ENCODE results near the gene PKD1L1. TPM values are rescaled to one million over a fixed set of nuclear protein-coding genes. Genes with fewer than 3 reads are reported as not detected.
"Not testable (repeated sequence)": the region's sequence is repeated elsewhere in the genome, so short reads cannot be mapped to it uniquely, and the experiment has no call there.

The PKD1L1 gene
- total RNA-seq, 3 donors from 2014 or later = 0.08 to 0.29 (median 0.18) TPM

- no peak for ATAC-seq
- H3K36me3 Mint-ChIP-seq (ENCODE audit: insufficient read depth) = no peaks in the 10 kb centered on the region
Observed at GRCh38 chr7:47755248-47755647, 193.0 kb downstream of the PKD1L1 start.

GRCh38 chr7:47751724-47752123 is 196.5 kb downstream of the PKD1L1 start:
- H3K27me3 Mint-ChIP-seq (ENCODE audit: low read depth); ATAC-seq; H3K9me3 Mint-ChIP-seq; H3K4me3 Mint-ChIP-seq; H3K36me3 Mint-ChIP-seq (ENCODE audit: insufficient read depth); H3K4me1 Mint-ChIP-seq (ENCODE audit: low read depth); DNase-seq: not testable (repeated sequence)

More at GRCh38 chr7:47755248-47755647, 193.0 kb downstream of the PKD1L1 start:
- DNase-seq = no peak
- Mint-ChIP-seq H3K27me3 (ENCODE audit: low read depth) (peaks cover 1% of the 10 kb centered on the region), H3K4me3 (no peak overlapping the region), H3K4me1 (ENCODE audit: low read depth) (peaks cover 3% of the 10 kb centered on the region), H3K9me3 (peaks cover 5% of the 10 kb centered on the region)

- no peak overlapping the region for H3K4me3 Mint-ChIP-seq
- peaks cover 5% of the 10 kb centered on the region for H3K9me3 Mint-ChIP-seq
- no peaks in the 10 kb centered on the region for H3K36me3 Mint-ChIP-seq (ENCODE audit: insufficient read depth)
- DNase-seq (no peak), ATAC-seq (no peak)
- peaks cover 3% of the 10 kb centered on the region for H3K4me1 Mint-ChIP-seq (ENCODE audit: low read depth)
- peaks cover 1% of the 10 kb centered on the region for H3K27me3 Mint-ChIP-seq (ENCODE audit: low read depth)
Observed at GRCh38 chr7:47751043-47751442, 197.2 kb downstream of the PKD1L1 start.

GRCh38 chr7:47748041-47748440 is 200.2 kb downstream of the PKD1L1 start:
- Mint-ChIP-seq H3K4me3 (no peak overlapping the region), H3K27me3 (ENCODE audit: low read depth) (no peaks in the 10 kb centered on the region), H3K36me3 (ENCODE audit: insufficient read depth) (no peaks in the 10 kb centered on the region), H3K4me1 (ENCODE audit: low read depth) (peaks cover 3% of the 10 kb centered on the region), H3K9me3 (peaks cover 5% of the 10 kb centered on the region)
- ATAC-seq (no peak), DNase-seq (no peak)

DNA sequence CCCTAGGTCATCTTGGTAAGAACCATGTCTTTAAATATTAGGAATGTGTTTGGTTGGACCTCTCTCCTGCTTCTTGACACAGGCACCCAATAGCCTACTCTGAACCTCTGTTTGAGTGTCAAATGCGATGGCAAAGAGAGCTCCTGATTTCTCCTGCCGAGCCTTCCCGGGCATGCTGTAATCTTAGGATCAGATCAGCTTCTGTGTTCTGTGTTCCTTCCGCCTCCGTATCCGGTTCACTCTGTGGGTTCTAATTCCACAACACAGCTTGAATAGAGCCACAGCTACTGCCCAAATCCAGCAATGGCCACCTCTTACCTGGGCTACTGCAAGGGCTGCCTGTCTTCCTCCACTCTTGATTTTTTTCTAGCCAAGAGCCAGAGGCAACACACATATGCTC is 201.1 kb downstream of the PKD1L1 start:
- Mint-ChIP-seq H3K4me1 (ENCODE audit: low read depth) (peaks cover 3% of the 10 kb centered on the region), H3K4me3 (no peak overlapping the region), H3K27me3 (ENCODE audit: low read depth) (no peaks in the 10 kb centered on the region), H3K36me3 (ENCODE audit: insufficient read depth) (no peaks in the 10 kb centered on the region), H3K9me3 (no peaks in the 10 kb centered on the region)
- no peak for ATAC-seq
- no peak for DNase-seq

GRCh38 chr7:47746468-47746867 is 201.8 kb downstream of the PKD1L1 start:
- H3K4me1 Mint-ChIP-seq (ENCODE audit: low read depth) = peaks cover 3% of the 10 kb centered on the region

DNA sequence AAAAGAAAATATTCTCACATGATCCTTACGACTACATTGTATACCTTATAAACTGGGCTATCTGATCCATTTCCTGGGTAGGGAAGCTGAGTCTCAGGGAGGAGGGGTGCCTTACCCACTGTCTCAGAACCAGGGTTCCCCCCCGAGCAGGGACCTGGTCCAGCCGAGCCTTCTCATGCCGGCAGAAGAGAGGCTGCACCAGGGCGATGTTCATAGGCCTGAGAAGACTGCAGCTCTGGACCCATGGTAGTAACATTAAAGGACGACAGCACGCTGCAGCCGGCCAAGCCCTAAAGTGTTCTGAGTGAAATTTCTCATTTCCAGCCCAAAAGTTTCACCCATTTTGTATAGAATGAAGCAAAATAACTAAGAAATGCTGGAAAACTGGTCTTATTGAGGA is 203.4 kb downstream of the PKD1L1 start:
- H3K4me3 Mint-ChIP-seq = no peak overlapping the region
- H3K4me1 Mint-ChIP-seq (ENCODE audit: low read depth) = no peaks in the 10 kb centered on the region
- DNase-seq (no peak), ATAC-seq (no peak)
- H3K9me3 Mint-ChIP-seq = no peaks in the 10 kb centered on the region
- H3K36me3 Mint-ChIP-seq (ENCODE audit: insufficient read depth) = no peaks in the 10 kb centered on the region
- no peaks in the 10 kb centered on the region for H3K27me3 Mint-ChIP-seq (ENCODE audit: low read depth)

More at GRCh38 chr7:47746468-47746867, 201.8 kb downstream of the PKD1L1 start:
- no peak for DNase-seq
- no peak for ATAC-seq
- Mint-ChIP-seq H3K4me3 (no peak overlapping the region), H3K27me3 (ENCODE audit: low read depth) (no peaks in the 10 kb centered on the region), H3K9me3 (no peaks in the 10 kb centered on the region), H3K36me3 (ENCODE audit: insufficient read depth) (no peaks in the 10 kb centered on the region)

GRCh38 chr7:47743965-47744591 is 204.2 kb downstream of the PKD1L1 start:
- Mint-ChIP-seq H3K36me3 (ENCODE audit: insufficient read depth) (no peaks in the 10 kb centered on the region), H3K9me3 (no peaks in the 10 kb centered on the region), H3K4me1 (ENCODE audit: low read depth) (no peaks in the 10 kb centered on the region), H3K4me3 (no peak overlapping the region), H3K27me3 (ENCODE audit: low read depth) (no peaks in the 10 kb centered on the region)
- DNase-seq (no peak), ATAC-seq (no peak)

DNA sequence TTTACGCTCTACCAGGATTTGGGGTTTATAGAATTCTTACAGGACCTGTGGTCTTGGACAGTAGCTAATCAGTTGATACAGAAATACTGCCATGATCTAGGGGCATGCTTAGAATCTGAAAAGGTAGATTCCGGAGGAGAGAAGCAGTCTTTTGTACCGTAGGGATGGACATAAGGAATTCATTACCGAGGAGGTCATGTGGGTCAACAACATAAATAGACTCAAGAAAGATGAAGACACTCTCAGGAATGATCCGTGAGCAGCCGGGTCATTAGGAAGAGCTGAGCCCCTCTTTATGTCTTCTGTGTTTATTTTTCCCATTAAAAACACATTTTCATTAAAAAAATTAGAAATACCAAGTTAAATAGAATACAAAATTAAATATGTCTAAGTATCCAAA is 206.3 kb downstream of the PKD1L1 start:
- Mint-ChIP-seq H3K36me3 (ENCODE audit: insufficient read depth) (no peaks in the 10 kb centered on the region), H3K4me3 (no peak overlapping the region), H3K9me3 (no peaks in the 10 kb centered on the region), H3K4me1 (ENCODE audit: low read depth) (no peaks in the 10 kb centered on the region), H3K27me3 (ENCODE audit: low read depth) (peaks cover 2% of the 10 kb centered on the region)
- ATAC-seq (no peak), DNase-seq (no peak)

- ATAC-seq (no peak), DNase-seq (no peak)
- H3K9me3 Mint-ChIP-seq = no peaks in the 10 kb centered on the region
- H3K4me3 Mint-ChIP-seq = no peak overlapping the region
- H3K27me3 Mint-ChIP-seq (ENCODE audit: low read depth) = peaks cover 4% of the 10 kb centered on the region
- no peaks in the 10 kb centered on the region for H3K36me3 Mint-ChIP-seq (ENCODE audit: insufficient read depth)
- H3K4me1 Mint-ChIP-seq (ENCODE audit: low read depth) = no peaks in the 10 kb centered on the region
Observed at GRCh38 chr7:47739891-47740290, 208.4 kb downstream of the PKD1L1 start.

DNA sequence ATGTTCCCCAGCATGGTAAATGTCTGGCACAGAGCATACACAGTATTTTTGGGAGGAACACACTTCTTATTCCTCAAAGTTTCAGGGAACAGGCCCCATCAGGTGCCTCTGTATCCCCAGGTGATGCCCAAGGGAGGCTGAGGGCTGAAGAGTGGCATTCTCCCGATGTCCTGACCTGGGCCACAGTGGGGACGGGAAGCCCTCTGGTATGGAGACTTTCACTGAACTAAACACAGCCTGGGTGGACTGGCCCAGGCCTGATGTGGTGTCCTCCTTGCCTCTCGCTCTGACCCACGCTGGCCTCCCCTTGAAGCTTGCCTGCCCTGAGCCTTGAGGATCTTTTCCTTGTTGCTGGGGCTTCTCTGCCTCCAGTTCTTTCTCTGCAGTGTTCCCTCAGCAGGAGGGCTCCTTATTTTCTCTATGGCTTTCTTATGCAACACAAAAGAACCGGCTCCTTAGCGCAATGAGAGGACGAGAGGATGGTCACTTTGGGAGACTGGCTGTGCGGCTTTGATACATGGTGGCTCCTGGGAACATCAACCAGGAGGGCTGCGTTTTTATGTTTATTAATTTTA is 208.9 kb downstream of the PKD1L1 start:
- H3K27me3 Mint-ChIP-seq (ENCODE audit: low read depth) = peaks cover 4% of the 10 kb centered on the region

GRCh38 chr7:47738563-47739166 is 209.6 kb downstream of the PKD1L1 start:
- no peak overlapping the region for H3K4me3 Mint-ChIP-seq
- H3K36me3 Mint-ChIP-seq (ENCODE audit: insufficient read depth) = no peaks in the 10 kb centered on the region
- no peaks in the 10 kb centered on the region for H3K9me3 Mint-ChIP-seq
- H3K4me1 Mint-ChIP-seq (ENCODE audit: low read depth) = no peaks in the 10 kb centered on the region
- DNase-seq = no peak
- peaks cover 4% of the 10 kb centered on the region for H3K27me3 Mint-ChIP-seq (ENCODE audit: low read depth)
- no peak for ATAC-seq

More for the DNA sequence above, 208.9 kb downstream of the PKD1L1 start:
- DNase-seq (no peak), ATAC-seq (no peak)
- Mint-ChIP-seq H3K36me3 (ENCODE audit: insufficient read depth) (no peaks in the 10 kb centered on the region), H3K4me1 (ENCODE audit: low read depth) (no peaks in the 10 kb centered on the region), H3K9me3 (no peaks in the 10 kb centered on the region), H3K4me3 (no peak overlapping the region)

- H3K9me3 Mint-ChIP-seq = no peaks in the 10 kb centered on the region
- no peaks in the 10 kb centered on the region for H3K36me3 Mint-ChIP-seq (ENCODE audit: insufficient read depth)
- DNase-seq (no peak), ATAC-seq (no peak)
- no peaks in the 10 kb centered on the region for H3K4me1 Mint-ChIP-seq (ENCODE audit: low read depth)
- H3K4me3 Mint-ChIP-seq = no peak overlapping the region
- peaks cover 4% of the 10 kb centered on the region for H3K27me3 Mint-ChIP-seq (ENCODE audit: low read depth)
Observed at GRCh38 chr7:47737601-47738000, 210.7 kb downstream of the PKD1L1 start.

DNA sequence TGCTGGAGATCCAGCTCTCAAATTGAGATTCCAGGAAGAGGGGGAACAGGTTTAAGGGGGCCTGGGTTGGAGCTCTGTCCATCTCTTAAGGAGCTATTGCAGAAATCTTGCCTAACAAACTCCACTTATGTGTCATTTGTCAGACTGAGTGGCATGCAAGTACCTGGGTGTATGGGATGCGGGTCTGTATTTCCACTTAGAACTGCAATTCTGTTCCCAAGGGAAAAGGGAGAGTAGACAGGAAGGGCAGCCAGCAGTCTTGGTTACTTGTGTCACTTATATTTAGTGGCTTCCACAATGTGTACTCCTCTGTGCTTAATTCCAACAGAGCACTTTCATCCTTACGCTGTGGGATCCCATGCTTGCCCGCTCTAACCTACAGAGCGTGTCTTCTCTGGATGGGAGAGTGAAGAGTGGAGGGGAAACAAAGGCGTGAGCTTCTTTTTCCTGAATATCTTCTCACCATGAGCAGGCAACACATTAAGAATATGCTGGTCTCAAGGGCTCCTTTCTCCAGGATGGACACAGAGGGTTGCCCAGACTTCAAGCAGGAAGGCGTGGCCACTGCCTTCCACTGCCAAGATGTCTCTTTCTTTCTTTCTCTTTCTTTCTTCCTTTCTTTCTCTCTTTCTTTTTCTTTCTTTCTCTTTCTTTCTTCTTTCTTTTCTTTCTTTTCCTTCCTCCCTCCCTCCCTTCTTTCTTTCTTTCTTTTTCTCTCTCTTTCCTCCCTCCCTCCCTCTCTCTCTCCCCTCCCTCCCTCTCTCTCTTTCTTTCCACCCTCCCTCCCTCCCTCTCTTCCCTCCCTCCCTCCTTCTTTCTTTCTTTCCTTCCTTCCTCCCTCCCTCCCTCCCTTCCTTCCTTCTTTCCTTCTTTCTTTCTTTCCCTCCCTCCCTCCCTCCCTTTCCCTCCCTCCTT is 212.6 kb downstream of the PKD1L1 start:
- ATAC-seq (no peak), DNase-seq (no peak)
- Mint-ChIP-seq H3K9me3 (no peaks in the 10 kb centered on the region), H3K4me3 (no peak overlapping the region), H3K4me1 (ENCODE audit: low read depth) (no peaks in the 10 kb centered on the region), H3K36me3 (ENCODE audit: insufficient read depth) (no peaks in the 10 kb centered on the region), H3K27me3 (ENCODE audit: low read depth) (peaks cover 4% of the 10 kb centered on the region)
